Bronchial epithelial cell (primary cell): ENCODE measurements around the gene SH3RF1. TPM values are rescaled to one million over a fixed set of nuclear protein-coding genes. Genes with fewer than 3 reads are reported as not detected.

Source experiments
- DNase-seq: peaks from one replicate; pipeline ENCODE4 v3.0.0-alpha.2; 2010; ENCODE audit warnings: low read depth
- FAIRE-seq: peaks from 2 replicates; lab custom pipeline; 2011; peaks lifted over from hg19 to GRCh38; lab: Jason Lieb, UNC
- H3K27me3 ChIP-seq: 2 replicates; pipeline ENCODE4 v1.5.1; 2011; ENCODE audit warnings: low read length; ENCODE audit not compliant: control insufficient read depth, insufficient read depth
- H3K36me3 ChIP-seq: 2 replicates; pipeline ENCODE4 v1.5.1; 2011; ENCODE audit warnings: low read length; ENCODE audit not compliant: control insufficient read depth, insufficient read depth
- H3K4me3 ChIP-seq: 2 replicates; pipeline ENCODE4 v1.5.1; 2011; ENCODE audit warnings: mild to moderate bottlenecking, low read depth, low read length, control low read depth
- CTCF ChIP-seq: IDR thresholded peaks from 2 replicates; pipeline ENCODE4 v1.5.1; 2011; ENCODE audit warnings: mild to moderate bottlenecking, moderate library complexity, low read length, control low read depth, inconsistent platforms; ENCODE audit not compliant: insufficient read depth, severe bottlenecking
- total RNA-seq: library from RNA; depleted of rRNA; stranded (reverse); fragments of >200 nt; gene quantifications from 2 replicates; pipeline ENCODE4 v1.2.1, GENCODE V29; 2014

The SH3RF1 gene
- total RNA-seq, 1 donor from 2014 or later, result 9.0 TPM

GRCh38 chr4:169060391-169061091 lies 210.2 kb downstream of the SH3RF1 start:
- Histone ChIP-seq H3K27me3 (no peaks in the 10 kb centered on the region), H3K4me3 (no peak overlapping the region), H3K36me3 (no peaks in the 10 kb centered on the region)
- TF ChIP-seq CTCF, result no peak
- DNase-seq, result no peak
- FAIRE-seq, result no peak

GRCh38 chr4:169059306-169060211 lies 211.2 kb downstream of the SH3RF1 start:
- H3K27me3 ChIP-seq, result no peaks in the 10 kb centered on the region
- no peaks in the 10 kb centered on the region for H3K36me3 ChIP-seq
- FAIRE-seq (no peak), DNase-seq (no peak)
- H3K4me3 ChIP-seq, result no peak overlapping the region
- no peak for TF ChIP-seq CTCF

- Histone ChIP-seq H3K27me3 (no peaks in the 10 kb centered on the region), H3K4me3 (no peak overlapping the region), H3K36me3 (no peaks in the 10 kb centered on the region)
- no peak for TF ChIP-seq CTCF
- DNase-seq (no peak), FAIRE-seq (no peak)
Observed at GRCh38 chr4:169058312-169058711, 212.4 kb downstream of the SH3RF1 start.

- FAIRE-seq, result no peak
Observed at GRCh38 chr4:169054879-169055278, 215.9 kb downstream of the SH3RF1 start.

GRCh38 chr4:169052594-169052945 lies 218.2 kb downstream of the SH3RF1 start:
- TF ChIP-seq CTCF, result no peak
- Histone ChIP-seq H3K4me3 (no peak overlapping the region), H3K36me3 (no peaks in the 10 kb centered on the region), H3K27me3 (no peaks in the 10 kb centered on the region)
- DNase-seq (no peak), FAIRE-seq (no peak)

More at GRCh38 chr4:169054879-169055278, 215.9 kb downstream of the SH3RF1 start:
- no peak for DNase-seq
- Histone ChIP-seq H3K27me3 (no peaks in the 10 kb centered on the region), H3K36me3 (no peaks in the 10 kb centered on the region), H3K4me3 (no peak overlapping the region)
- no peak for TF ChIP-seq CTCF
